ENCODE measurements around the gene DCTN3. TPM values are rescaled to one million over a fixed set of nuclear protein-coding genes. Genes with fewer than 3 reads are reported as not detected.

DCTN3 gene
- total RNA-seq, 1 donor from 2014 or later = 120 TPM

DNA sequence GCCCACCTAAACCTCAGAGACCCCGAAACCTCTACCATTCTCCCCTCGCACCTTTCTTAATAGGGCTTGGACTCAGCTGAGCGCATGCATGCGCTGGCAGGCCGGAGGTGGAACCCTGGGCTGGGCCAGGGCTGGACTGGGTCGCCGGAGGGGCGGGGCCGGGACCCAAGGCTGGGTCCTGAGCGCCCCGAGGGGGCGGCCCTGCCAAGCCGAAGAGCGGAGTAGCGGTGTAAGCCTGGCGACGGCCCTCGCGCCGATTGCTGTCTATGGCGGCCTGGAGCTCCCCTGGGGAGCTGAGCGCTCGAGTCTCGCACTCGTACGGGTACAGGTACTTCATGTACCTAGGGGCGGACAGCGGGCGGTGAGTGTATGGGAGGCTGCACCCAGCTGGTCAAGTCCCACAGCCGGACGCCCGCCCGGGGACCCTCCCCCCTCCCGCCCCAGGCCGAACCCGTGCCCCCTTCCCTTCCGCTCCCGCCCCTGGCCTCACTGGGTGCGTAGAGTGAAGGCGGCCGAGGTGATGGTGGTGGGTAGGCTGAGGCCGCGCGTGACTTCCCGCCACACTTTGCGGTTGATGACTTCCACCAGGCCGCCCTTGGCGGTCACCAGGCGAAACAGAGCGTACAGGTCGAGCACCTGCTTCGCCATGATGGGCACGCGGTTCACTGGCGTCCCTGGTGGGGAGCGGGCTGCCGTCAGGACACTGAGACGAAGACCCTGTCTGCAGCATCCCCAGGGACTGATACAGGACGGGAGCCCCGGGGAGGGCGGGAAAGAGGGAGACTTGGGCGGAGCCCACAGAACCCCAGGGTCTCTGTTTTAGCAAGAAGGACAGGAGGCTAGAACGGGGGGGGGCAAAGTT, 3.3 kb upstream of the DCTN3 start:
- ATAC-seq = no peak

DNA sequence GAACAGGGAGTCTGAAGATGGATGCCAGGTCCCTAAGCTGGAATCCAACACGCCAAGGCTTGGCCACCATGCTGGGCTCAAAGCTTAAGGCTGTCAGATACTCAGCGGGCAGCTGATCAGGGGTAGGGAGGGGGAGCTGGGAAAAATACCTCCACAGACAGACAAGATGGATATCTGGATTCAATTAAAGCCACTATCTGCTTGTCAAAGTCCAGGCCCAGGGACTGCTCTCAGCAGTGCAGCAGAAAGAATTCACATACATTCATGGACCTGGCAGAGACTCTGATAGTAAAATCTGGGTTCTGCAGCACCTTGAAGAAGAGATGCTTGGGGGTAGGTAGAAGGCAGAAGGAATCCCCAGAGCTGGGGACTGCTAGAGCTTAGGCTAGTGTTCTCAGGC, 5.2 kb downstream of the DCTN3 start:
- no peak for ATAC-seq

DNA sequence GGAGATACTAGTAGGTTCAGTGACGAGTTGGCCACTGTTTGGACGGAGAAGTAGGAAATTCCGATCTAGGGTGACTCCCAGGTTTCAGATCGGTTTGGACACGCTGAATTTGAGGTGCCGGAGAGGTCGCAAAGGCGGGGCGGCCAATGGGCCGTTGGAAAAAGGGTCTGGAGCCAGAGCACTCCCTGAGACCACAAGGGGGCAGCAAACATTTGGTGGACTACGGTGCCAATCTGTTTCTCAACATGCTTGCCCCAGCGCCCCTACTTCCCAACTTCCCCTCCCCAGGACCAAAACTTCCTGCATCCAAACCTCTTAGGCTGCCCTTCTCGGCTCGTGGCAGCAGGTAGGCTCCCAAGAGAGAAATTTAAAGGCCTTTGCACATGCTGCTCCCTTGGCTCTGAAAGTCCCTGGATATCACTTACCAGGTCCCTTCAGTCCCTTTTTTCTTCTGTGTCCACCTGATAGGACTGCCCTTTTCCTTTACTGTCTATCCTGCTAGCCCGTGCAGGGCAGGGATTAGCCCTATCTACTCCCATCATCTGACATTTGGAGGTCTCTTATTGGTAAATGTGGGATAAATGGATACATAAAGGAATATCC, 7.4 kb downstream of the DCTN3 start:
- peak; percentile 63 for ATAC-seq

DNA sequence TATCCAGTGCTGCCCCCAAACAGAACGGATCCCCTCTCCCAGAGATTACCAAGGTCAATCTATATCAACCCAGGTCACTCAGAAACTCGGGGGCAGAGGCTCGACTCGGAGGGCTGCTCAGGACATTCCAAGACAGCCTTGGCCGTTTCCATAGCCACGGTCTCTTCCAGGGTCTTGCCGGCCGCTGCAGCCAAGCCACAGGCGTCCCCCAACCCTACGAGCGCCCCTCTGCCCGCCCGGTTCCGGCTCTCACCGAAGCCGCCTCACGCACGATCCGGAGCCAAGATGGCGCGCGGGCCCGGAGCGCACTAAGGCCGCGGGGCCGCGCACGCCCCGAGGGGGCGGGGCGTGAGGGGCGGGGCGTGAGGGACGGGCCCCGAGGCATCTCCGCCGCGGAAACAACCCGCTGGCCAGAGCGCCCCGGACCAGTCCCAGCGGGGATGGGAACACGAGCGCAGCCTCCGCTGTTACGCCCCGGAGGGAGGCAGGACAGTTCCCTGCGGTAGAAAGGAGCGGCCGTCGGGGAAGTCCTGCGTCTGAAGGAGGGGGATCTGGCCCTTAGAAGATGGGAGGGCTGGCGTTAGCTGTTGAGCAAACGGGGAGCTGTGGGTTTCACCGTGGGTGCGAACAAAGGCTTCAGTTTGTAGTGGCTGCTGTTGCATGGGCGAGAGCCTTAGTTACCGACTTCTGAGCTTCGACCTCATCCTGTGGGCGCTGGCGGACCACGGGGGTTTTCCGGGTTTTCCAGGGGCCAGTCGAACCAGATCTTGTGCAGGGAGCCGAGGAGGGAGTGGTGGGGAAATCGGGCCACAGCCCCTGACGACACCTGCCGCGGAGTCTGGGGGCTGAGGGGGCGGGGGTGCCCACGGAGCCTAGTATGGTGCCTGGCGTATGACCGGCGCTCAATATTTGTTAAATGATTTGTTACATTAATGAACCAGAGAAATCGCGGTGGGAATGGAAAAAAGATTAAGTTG, 8.2 kb downstream of the DCTN3 start, which contains the start of gene RPP25L:
Gene RPP25L, minus strand, starts transcription at position 287 of the 977 bp plus-strand sequence. CDS start 801 bp downstream, outside the sequence.
- peak; percentile 93 for ATAC-seq

DNA sequence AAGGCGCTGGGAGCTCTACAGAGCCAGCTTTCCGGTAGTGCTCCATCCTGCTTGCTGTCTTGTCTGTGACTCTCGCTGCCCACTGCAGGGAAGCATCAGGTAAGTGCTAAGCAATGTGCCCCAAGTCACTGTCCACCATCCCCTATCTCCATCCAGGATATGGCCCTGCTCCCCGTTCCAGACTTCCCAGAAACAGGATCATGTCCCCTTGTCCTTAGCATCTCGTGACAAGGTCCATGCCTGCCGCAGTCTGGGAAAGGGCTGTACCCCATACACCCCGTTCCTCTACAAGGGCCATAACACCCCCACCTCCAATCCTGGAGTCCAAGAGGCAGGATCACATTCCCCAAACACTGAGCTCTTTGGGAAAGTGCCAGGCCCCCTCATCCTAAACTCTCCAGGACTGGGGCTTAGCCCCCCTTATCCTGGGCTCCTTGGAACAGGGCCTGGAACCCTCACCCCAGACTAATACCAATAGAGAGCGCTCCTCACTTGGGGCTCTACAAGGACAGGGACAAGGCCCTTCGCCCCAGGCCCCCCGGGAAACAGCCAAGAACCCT, 9.0 kb downstream of the DCTN3 start:
- ATAC-seq = peak; percentile 39

DNA sequence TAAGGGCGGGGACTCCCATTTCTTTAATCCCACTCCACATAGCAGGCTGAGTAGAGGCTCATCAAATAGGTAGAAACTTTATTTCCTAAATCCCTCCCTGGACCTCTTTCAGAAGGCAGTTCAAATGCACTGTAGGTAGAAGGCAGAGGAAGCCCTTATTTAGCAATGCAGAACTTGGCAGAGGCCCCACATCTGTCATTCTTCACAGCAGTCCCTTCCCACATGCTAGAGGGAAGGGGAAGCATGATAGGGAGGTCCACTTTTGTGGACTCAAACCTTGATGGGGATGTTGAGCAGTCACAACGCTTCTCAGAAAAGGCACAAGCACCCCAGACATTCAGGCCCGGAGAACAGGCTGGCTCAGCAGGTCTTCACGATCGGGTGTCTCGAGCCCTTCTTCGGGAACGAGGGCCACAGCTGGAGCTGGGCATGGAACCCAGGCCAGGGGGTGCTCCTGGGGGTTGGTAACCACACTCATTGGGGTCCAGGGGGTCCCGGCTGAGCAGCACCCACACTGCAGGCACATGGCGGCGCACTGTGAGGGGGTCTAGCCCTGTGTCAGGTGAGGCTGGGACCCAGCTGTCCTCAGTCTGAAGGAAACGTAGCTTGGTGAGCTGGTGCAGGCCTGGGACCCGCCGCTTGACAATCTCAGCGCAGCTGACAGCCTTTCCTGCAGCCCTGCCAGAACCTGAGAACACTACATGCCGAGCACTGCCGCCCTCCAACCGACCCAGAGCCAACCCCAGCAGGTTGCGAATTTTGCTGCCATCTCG, 9.7 kb downstream of the DCTN3 start:
- no peak for ATAC-seq

DNA sequence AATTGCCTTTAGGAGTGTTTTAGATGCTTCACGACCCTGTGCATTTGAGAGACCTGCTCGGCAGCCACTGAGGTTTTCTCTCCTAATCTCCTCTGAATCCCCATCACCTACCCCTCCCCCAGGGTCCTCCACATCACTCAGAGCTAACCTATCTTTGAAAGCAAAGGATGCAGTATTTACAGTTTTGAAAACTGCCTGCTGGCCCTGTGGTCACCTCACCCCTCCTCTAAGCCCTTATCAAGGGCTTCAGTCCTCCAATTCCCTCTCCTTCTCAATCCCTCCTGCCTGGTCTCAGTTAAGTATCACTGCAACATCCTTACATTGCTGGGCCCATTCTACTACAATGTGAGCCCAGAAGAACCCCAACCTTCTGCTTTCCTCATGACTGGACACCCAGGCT, 13.0 kb downstream of the DCTN3 start:
- ATAC-seq = no peak

DNA sequence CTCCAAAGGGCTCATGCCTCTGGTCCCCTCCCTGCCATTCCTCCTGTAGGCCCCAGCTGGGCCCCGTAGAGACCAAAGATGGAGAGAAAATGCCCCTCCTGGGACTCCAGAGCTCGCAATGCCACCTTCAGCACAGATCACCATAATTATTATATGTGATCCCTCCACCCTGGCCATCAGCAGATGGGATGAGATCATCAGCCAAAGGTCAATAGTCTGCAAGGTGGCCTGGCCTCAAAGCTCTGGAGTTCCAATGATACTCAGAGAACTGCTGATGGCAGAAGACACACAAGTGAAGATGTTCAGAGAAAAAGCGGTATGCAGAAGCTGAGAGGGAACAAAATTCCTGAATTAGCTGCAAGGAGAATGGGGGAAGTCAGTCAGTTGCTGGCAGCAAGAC, 13.4 kb downstream of the DCTN3 start:
- ATAC-seq = no peak

DNA sequence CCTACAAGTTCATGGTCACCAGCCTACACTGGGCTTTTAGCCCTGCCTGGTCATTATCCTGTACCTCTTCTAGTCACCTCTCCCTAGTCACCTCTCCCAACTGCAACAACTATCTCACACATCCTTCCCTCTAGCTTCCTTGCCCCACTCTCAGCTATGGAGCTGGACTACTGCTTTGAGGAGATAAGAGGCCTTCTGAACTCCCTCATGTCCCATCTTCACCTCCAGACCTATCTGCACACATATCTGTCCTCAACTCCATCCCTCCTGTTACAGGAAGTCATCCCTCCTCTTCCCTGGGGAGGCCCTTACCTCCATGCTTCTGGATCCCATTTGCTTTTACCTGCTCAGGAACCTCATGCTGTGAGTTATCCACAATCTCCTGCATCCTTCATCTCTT, 14.1 kb downstream of the DCTN3 start:
- ATAC-seq = no peak

DNA sequence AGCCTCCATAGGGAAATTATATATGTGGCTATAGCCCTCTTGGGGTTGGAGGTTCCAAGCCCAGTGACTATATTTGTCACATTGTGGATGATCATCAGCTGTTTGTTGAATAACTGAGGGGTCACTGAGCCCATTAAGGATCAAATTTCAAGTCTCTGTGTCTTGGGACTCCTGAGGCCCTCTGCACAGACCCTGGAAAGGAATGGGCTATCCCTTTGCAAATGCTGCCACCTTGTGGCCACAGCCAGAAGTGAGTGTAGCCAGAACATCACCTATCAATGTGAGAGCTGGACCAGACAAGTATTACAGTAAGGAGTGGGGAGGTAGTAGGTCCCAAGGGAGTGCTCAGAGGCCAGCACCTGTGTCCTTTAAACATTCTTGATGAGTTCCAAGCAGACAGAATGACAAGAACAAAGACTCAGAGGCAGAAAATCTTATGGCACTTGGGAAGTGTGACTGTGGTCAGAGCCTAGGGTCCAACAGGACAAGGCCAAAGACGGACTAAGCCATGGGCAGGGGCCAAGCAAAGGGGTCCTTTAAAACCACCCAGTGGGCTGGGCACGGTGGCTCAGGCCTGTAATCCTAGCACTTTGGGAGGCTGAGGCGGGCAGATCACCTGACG, 16.6 kb downstream of the DCTN3 start:
- peak; percentile 69 for ATAC-seq

DNA sequence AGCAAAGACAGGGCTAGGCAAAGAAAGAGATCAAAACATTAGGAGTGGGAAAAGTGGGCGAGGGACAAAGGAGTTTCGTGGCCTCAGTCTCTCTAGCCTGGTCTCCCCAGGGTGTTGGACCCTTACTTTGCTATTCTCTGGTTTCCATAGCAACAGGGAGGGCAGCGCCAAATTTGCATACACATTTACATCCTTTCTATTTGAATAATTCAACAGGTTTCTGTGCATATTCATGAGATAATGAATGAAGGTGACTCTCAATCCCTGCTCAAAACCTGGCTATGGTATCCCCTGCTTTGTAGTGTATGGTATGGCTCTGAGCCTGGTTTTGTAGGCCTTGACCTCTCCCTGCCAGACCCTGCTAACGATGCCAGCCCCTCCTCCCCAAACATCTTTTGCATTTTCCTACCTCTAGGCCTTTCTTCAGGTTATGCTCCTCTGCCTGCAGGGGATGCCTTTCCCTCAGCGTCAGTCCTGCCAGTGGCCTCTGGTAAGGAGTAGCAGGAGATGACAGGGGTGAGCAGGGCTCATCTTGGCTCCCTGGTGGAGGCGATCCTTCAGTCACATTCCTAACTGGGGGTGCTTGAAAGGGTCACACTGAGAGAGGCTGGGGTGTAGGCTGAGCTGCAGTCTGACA, 18.2 kb downstream of the DCTN3 start:
- ATAC-seq = no peak

DNA sequence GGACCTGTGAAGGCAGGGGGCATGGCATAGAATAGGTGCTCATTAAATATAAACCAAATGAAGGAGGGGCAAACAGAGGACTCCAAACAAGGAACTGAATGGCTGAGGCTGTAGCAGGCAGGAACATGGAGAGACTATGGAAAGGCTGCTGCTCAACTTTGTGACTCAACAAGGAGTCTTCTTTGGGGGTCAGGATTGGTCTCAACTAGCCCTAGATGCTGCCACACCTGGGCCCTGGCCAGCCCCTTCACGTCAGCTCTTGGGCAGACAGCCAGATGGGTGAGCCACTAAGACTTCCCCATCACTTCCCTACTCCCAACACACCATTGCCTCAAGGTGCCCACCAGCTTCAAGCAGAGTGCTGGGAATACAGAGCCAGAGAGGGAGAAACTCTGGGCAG, 19.4 kb downstream of the DCTN3 start:
- ATAC-seq = peak; percentile 80

DNA sequence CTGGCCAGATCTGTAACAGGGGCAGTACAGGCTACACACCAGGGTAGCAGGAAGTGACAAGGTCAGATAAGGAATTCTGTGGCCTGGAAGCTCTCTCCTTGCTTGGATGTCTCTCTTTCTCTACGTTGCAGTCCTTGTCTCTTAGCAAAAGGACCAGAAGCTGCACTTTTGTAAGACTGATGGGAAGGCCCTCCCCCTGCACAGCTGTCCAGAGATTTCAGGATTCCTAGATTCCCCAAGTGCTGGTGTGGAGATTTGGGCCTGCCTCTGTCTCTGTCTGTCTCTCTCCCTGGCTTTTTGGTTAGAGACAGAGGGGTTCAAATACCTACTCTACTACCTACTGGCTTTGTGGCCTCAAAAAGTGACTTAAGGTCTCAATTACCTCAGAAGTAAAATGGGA, 20.7 kb downstream of the DCTN3 start:
- ATAC-seq = no peak

DNA sequence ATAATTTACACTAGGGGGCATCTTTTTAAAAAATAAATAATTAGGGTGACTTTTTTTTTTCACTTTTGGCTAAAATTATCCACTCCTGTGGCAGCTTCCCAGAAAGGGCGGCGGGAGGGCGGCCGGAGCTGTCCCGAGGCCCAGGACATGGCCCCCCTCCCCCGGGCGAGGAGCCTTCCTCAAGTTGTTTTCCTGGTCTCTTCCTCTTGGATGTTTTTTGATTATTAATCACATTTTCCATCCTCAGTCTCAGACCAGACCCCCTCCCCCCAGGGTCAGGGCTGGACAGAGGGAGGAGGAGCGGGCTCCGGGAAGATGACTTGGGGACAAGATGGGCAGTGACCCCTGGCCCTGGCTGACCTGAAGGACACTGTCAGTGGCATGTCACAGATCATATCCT, 26.1 kb downstream of the DCTN3 start:
- no peak for ATAC-seq

DNA sequence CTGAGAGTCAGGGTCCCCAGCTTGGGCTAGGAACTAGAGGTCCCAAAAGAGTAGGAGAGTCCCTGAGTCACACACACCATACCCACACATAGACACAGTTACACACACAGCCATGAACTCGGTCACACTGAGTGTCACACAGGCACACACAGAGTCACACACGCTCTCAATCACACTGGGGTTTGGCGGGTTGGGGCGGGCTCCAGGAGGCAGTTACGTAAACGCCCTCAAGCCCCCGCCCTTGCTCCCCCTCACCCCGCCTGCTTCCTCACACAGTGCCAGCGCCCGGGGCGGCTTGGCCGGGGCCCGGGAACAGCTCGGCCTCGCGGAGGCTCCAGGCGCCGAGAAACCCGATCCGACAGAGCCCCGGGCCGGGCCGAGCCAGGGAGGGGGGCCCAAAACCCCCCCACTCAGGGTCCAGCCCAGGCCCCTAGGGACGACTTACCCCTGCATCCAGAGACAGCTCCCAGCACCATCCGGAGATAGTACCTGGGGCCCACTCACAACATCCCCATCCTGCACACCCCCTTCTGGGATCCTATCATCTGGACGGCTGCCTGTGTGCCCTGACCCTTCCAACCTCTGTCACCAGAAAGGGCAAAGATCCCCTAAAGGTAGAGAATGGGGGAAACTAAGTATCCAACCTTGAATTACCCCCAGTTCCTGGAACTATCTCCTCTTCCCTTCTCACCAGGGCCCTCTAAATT, 27.2 kb downstream of the DCTN3 start:
- ATAC-seq = peak; percentile 48

DNA sequence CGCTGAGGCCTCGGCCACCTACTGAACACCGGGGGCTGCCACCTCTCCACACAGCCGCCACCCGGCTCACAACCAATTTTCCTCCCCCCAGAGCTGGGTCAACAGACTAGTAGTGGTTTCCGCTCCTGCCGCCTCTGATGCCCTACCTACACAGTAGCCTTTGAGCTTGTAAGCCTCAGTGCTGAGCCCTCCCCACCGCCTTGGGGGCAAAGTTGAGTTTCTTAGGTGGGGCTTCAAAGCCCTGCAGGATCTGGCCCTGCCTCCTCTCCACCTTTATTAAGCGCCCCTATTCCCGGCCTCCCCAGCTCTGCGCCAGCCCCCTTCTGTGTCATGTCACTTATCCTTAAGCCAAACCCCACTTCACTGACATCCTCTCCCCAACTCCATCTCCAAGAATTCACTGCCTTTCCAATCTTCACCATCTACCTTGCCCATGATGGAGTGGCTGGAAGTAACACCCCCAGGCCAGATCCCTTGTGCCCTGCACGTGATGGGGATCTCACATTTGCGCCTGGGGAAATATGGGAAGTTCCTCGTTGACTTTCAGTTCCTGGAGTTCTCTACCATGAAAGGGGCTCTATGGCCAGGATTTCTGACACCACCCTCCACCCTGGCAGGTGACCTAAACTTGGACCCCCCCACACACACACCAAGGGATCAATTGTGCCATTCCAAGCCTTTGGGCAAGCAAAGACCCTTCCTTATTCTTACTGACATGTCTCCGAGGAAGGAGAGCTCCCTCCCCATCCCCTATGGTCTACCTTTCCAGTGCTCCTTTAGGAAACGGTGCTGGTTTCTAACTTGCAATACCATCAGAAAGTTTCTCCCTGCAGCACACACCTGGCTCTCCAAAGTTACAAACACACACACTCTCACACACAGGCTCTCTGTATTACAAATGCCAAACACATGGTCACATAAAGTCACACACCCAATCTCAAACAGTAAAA, 28.1 kb downstream of the DCTN3 start:
- ATAC-seq = no peak

DNA sequence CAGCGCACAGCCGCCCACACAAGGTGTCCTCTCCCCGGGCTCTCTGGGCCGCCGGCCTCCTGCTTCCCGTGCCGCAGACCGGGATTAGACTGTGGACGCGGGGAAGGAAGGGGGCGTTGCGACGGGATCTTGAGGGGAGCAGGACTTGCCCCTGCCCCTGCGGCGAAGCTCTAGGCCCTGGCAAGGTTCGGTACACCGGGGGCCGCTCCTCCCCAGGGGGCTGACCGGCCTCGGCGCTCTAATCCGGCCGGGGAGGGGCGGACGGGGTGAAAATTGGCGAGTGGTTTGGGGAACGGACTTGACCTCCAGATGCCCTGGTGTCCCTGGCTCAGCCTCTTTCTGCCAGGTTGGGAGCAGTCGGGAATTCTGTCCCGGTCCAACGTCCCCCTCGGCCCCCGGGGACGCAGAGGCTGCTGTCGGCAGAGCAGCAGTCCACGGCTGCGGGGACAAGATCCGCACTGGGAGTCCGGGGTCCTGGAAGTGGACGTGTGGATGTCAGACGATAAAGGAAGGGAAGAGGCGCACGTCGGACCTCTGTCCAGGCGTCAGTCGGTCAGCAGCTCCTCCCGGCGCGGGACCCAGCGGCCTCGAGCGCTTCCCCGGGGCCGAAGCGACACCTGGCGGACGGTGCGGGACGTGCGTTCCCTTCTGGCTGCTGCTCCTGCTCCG, 28.9 kb downstream of the DCTN3 start:
- peak; percentile 76 for ATAC-seq

Data from esophagus mucosa (tissue), 1 donor.